ENCODE results near the gene PBXIP1. TPM values are rescaled to one million over a fixed set of nuclear protein-coding genes. Genes with fewer than 3 reads are reported as not detected.

Gene PBXIP1
- total and polyA plus RNA-seq, 2 of the 13 experiments (the other 11 are each of a cell fraction or from before 2014, with no cell fraction given), result 16.3 to 31.9 TPM

DNA sequence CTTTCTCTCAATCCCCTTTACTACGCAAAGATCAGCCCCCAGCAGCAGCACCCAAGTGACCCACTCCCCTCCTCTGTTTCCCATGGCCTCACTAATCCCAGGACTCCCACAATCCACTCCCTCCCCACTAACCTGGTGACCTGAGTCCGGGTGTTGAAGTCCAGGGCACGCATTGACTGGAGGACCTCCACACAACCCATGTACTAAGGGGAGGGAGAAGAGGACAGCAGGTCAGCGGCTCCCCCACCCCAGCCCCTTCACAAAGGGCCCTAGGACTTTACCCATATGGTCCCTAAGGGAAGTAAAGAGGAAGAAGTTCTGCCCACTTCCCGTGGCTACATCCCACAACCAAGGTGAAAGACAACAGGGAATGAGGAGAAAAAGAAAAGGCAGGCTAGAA, 13.3 kb upstream of the PBXIP1 start (continued):
- TF ChIP-seq, protein P1, sequence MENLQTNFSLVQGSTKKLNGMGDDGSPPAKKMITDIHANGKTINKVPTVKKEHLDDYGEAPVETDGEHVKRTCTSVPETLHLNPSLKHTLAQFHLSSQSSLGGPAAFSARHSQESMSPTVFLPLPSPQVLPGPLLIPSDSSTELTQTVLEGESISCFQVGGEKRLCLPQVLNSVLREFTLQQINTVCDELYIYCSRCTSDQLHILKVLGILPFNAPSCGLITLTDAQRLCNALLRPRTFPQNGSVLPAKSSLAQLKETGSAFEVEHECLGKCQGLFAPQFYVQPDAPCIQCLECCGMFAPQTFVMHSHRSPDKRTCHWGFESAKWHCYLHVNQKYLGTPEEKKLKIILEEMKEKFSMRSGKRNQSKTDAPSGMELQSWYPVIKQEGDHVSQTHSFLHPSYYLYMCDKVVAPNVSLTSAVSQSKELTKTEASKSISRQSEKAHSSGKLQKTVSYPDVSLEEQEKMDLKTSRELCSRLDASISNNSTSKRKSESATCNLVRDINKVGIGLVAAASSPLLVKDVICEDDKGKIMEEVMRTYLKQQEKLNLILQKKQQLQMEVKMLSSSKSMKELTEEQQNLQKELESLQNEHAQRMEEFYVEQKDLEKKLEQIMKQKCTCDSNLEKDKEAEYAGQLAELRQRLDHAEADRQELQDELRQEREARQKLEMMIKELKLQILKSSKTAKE (CRISPR knock-in tag; IDR thresholded peaks at IDR 0.05; ENCODE audit: borderline replicate concordance), result no peak
- TF ChIP-seq ZNF124 (CRISPR knock-in tag; IDR thresholded peaks at IDR 0.05) (no peak), ZNF207 (IDR thresholded peaks at IDR 0.05; ENCODE audit: borderline replicate concordance) (no peak), SALL2 (CRISPR knock-in tag; IDR thresholded peaks at IDR 0.05) (no peak), FOXK1 (CRISPR knock-in tag; IDR thresholded peaks at IDR 0.05; ENCODE audit: borderline replicate concordance, low read depth) (no peak), CCAR2 (optimal IDR thresholded peaks at IDR 0.05; ENCODE audit: low read depth, low read length) (no peak)
- TF ChIP-seq, protein P2, sequence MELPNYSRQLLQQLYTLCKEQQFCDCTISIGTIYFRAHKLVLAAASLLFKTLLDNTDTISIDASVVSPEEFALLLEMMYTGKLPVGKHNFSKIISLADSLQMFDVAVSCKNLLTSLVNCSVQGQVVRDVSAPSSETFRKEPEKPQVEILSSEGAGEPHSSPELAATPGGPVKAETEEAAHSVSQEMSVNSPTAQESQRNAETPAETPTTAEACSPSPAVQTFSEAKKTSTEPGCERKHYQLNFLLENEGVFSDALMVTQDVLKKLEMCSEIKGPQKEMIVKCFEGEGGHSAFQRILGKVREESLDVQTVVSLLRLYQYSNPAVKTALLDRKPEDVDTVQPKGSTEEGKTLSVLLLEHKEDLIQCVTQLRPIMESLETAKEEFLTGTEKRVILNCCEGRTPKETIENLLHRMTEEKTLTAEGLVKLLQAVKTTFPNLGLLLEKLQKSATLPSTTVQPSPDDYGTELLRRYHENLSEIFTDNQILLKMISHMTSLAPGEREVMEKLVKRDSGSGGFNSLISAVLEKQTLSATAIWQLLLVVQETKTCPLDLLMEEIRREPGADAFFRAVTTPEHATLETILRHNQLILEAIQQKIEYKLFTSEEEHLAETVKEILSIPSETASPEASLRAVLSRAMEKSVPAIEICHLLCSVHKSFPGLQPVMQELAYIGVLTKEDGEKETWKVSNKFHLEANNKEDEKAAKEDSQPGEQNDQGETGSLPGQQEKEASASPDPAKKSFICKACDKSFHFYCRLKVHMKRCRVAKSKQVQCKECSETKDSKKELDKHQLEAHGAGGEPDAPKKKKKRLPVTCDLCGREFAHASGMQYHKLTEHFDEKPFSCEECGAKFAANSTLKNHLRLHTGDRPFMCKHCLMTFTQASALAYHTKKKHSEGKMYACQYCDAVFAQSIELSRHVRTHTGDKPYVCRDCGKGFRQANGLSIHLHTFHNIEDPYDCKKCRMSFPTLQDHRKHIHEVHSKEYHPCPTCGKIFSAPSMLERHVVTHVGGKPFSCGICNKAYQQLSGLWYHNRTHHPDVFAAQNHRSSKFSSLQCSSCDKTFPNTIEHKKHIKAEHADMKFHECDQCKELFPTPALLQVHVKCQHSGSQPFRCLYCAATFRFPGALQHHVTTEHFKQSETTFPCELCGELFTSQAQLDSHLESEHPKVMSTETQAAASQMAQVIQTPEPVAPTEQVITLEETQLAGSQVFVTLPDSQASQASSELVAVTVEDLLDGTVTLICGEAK (IDR thresholded peaks at IDR 0.05), result no peak
- TF ChIP-seq, protein P2 (CRISPR knock-in tag; IDR thresholded peaks at IDR 0.05), result no peak
- TF ChIP-seq, protein P3, sequence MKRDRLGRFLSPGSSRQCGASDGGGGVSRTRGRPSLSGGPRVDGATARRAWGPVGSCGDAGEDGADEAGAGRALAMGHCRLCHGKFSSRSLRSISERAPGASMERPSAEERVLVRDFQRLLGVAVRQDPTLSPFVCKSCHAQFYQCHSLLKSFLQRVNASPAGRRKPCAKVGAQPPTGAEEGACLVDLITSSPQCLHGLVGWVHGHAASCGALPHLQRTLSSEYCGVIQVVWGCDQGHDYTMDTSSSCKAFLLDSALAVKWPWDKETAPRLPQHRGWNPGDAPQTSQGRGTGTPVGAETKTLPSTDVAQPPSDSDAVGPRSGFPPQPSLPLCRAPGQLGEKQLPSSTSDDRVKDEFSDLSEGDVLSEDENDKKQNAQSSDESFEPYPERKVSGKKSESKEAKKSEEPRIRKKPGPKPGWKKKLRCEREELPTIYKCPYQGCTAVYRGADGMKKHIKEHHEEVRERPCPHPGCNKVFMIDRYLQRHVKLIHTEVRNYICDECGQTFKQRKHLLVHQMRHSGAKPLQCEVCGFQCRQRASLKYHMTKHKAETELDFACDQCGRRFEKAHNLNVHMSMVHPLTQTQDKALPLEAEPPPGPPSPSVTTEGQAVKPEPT (CRISPR knock-in tag; IDR thresholded peaks at IDR 0.05; ENCODE audit: low read depth), result no peak
